Astrocyte (in vitro differentiated cells and primary cell): Measurements from ENCODE around the gene PRDM10.

ENCODE experiments used
- CTCF ChIP-seq: IDR thresholded peaks from 2 replicates; pipeline ENCODE4 v1.5.1; 2011; ENCODE audit warnings: low read depth, mild to moderate bottlenecking, inconsistent platforms, low read length, moderate library complexity; ENCODE audit not compliant: insufficient read depth
- EZH2 ChIP-seq: IDR thresholded peaks from 2 replicates; pipeline ENCODE4 v1.6.1; 2012; ENCODE audit warnings: mild to moderate bottlenecking, low read length, inconsistent platforms; ENCODE audit not compliant: insufficient read depth

- TF ChIP-seq CTCF: no peak
- no peak for TF ChIP-seq EZH2
Observed at GRCh38 chr11:129852125-129852740, 150.4 kb downstream of the PRDM10 start.
